Measurements from ENCODE around the gene ANKFN1. TPM values are rescaled to one million over a fixed set of nuclear protein-coding genes. Genes with fewer than 3 reads are reported as not detected.

The ANKFN1 gene
- total and polyA plus RNA-seq, 10 of the 15 experiments (the other 5 are each of a cell fraction or from before 2014, with no cell fraction given), result 0.19 TPM; not detected in 9

- ChIA-PET RAD21 (ENCODE audit: unreplicated experiment) (no interaction called here), CTCF (no interaction called here), POLR2A (no interaction called here), SMC1A (ENCODE audit: uncharacterized antibody, unreplicated experiment) (no interaction called here)
- Histone ChIP-seq H3K27ac (ENCODE audit: control insufficient read depth, insufficient read depth) (no peak overlapping the region), H4K20me1 (ENCODE audit: control insufficient read depth, insufficient read depth) (no peaks in the 10 kb centered on the region), H3K79me2 (ENCODE audit: control insufficient read depth, insufficient read depth, low read length) (no peaks in the 10 kb centered on the region), H3K4me2 (ENCODE audit: control insufficient read depth, insufficient read depth) (no peak overlapping the region), H3K9ac (ENCODE audit: control insufficient read depth, insufficient read depth, low read length) (no peak overlapping the region), H3K9me3 (replicated peaks; ENCODE audit: control insufficient read depth, insufficient read depth, low read length) (no peaks in the 10 kb centered on the region), H3K4me1 (ENCODE audit: control insufficient read depth, insufficient read depth, low read length) (no peaks in the 10 kb centered on the region), H3K27me3 (replicated peaks in 1 of 2; ENCODE audit: control insufficient read depth in 2 of 2, insufficient read depth in 2 of 2, low read length in 1 of 2) (no peaks in the 10 kb centered on the region), H3K4me3 (no peak overlapping the region), H3K36me3 (ENCODE audit: control insufficient read depth in 2 of 2, insufficient read depth in 2 of 2, low read length in 1 of 2) (no peaks in the 10 kb centered on the region), H2AFZ (ENCODE audit: control insufficient read depth, low read depth, low read length) (no peak overlapping the region)
- in situ Hi-C loops (cut with MboI) (no loop called here), intact Hi-C loops (cut with micrococcal nuclease; ENCODE audit: unreplicated experiment) (no loop called here)
- TF ChIP-seq MYB (IDR thresholded peaks at IDR 0.05; ENCODE audit: borderline replicate concordance, low read depth, low read length), result no peak
- no peak for TF ChIP-seq ZSCAN29 (IDR thresholded peaks at IDR 0.05)
- TF ChIP-seq PML (IDR thresholded peaks at IDR 0.05; ENCODE audit: low read length), result no peak
- no peak for TF ChIP-seq PAX8 (IDR thresholded peaks at IDR 0.05)
- TF ChIP-seq E4F1 (IDR thresholded peaks at IDR 0.05; ENCODE audit: borderline replicate concordance, partially characterized antibody), result no peak
- no peak for TF ChIP-seq ASH2L (IDR thresholded peaks at IDR 0.05; ENCODE audit: borderline replicate concordance, low read depth)
- TF ChIP-seq CHD1 (IDR thresholded peaks at IDR 0.05; ENCODE audit: low read depth, low read length), result no peak
- no peak for TF ChIP-seq BHLHE40 (IDR thresholded peaks at IDR 0.05; ENCODE audit: borderline replicate concordance in 1 of 2, low read depth in 2 of 2, low read length in 1 of 2)
- no peak for TF ChIP-seq NFIC (IDR thresholded peaks at IDR 0.05; ENCODE audit: low read depth, low read length)
- TF ChIP-seq KDM1A (IDR thresholded peaks at IDR 0.05; ENCODE audit: borderline replicate concordance), result no peak
- DNase-seq (ENCODE audit: low read depth, low spot score) (no peak), FAIRE-seq (no peak), ATAC-seq (no peak)
- no TSS peak for BruUV-seq (replicated peaks)
- WGBS (ENCODE audit: insufficient coverage, insufficient replicate concordance, low lambda C conversion rate, missing lambda C conversion rate), result 0% methylated on average over 1 of the region's 1 CpG
Observed at GRCh38 chr17:56182081-56182480, 28.8 kb downstream of the ANKFN1 start.
